Hepatocyte (in vitro differentiated cells): ENCODE data around the gene FRAT2.

Source experiments
- CTCF ChIP-seq: fragments of 200-600 bp; sonication (generic); IDR thresholded peaks from 2 replicates; pipeline ENCODE4 v1.5.1; 2016; ENCODE audit warnings: antibody characterized with exemption, mild to moderate bottlenecking; ENCODE audit not compliant: poor library complexity
- EZH2 ChIP-seq: fragments of 200-600 bp; sonication (generic); IDR thresholded peaks from 2 replicates; pipeline ENCODE4 v1.6.1; 2016; ENCODE audit warnings: antibody characterized with exemption, mild to moderate bottlenecking, borderline replicate concordance
- EZH2phosphoT487 ChIP-seq: fragments of 200-600 bp; sonication (generic); IDR thresholded peaks from one replicate; pipeline ENCODE4 v1.6.1; 2018; ENCODE audit warnings: antibody characterized with exemption, mild to moderate bottlenecking, low read depth, moderate library complexity; ENCODE audit not compliant: unreplicated experiment, severe bottlenecking

- TF ChIP-seq CTCF (no peak), EZH2phosphoT487 (no peak), EZH2 (no peak)
Observed at GRCh38 chr10:97363071-97363470, 28.5 kb upstream of the FRAT2 start.
